ENCODE data around the gene CDCP2.

The CDCP2 gene

GRCh38 chr1:54171016-54171415 lies 18.2 kb upstream of the CDCP2 start:
- TF ChIP-seq POLR2AphosphoS5 (IDR thresholded peaks at IDR 0.05; ENCODE audit: low read depth) (no peak), CTCF (IDR thresholded peaks at IDR 0.05; ENCODE audit: insufficient read depth, low read length) (no peak), SPI1 (IDR thresholded peaks at IDR 0.05; ENCODE audit: borderline replicate concordance, low read depth) (no peak), GABPA (IDR thresholded peaks at IDR 0.05; ENCODE audit: low read depth) (no peak), REST (IDR thresholded peaks at IDR 0.05; ENCODE audit: insufficient replicate concordance, low read depth) (no peak)
- Histone ChIP-seq H3K27me3 (ENCODE audit: insufficient read depth, poor library complexity, severe bottlenecking) (no peaks in the 10 kb centered on the region), H3K27ac (replicated peaks) (no peak overlapping the region), H3K4me3 (replicated peaks; ENCODE audit: insufficient read depth, low read length) (no peak overlapping the region)
- no peak for DNase-seq (ENCODE audit: low read depth in 1 of 2, low spot score in 1 of 2)

GRCh38 chr1:54169068-54169467 lies 16.3 kb upstream of the CDCP2 start:
- Histone ChIP-seq H3K27ac (replicated peaks) (no peak overlapping the region), H3K4me3 (replicated peaks; ENCODE audit: insufficient read depth, low read length) (no peak overlapping the region), H3K27me3 (ENCODE audit: insufficient read depth, poor library complexity, severe bottlenecking) (no peaks in the 10 kb centered on the region)
- TF ChIP-seq GABPA (IDR thresholded peaks at IDR 0.05; ENCODE audit: low read depth): no peak
- TF ChIP-seq CTCF (IDR thresholded peaks at IDR 0.05; ENCODE audit: insufficient read depth, low read length): no peak
- no peak for TF ChIP-seq SPI1 (IDR thresholded peaks at IDR 0.05; ENCODE audit: borderline replicate concordance, low read depth)
- no peak for TF ChIP-seq POLR2AphosphoS5 (IDR thresholded peaks at IDR 0.05; ENCODE audit: low read depth)
- no peak for TF ChIP-seq REST (IDR thresholded peaks at IDR 0.05; ENCODE audit: insufficient replicate concordance, low read depth)
- no peak for DNase-seq (ENCODE audit: low read depth in 1 of 2, low spot score in 1 of 2)

GRCh38 chr1:54168206-54168965 lies 15.6 kb upstream of the CDCP2 start:
- DNase-seq (ENCODE audit: low read depth in 1 of 2, low spot score in 1 of 2): no peak
- TF ChIP-seq SPI1 (IDR thresholded peaks at IDR 0.05; ENCODE audit: borderline replicate concordance, low read depth) (no peak), CTCF (IDR thresholded peaks at IDR 0.05; ENCODE audit: insufficient read depth, low read length) (no peak), POLR2AphosphoS5 (IDR thresholded peaks at IDR 0.05; ENCODE audit: low read depth) (no peak)
- H3K27ac ChIP-seq (replicated peaks): no peak overlapping the region
- no peak overlapping the region for H3K4me3 ChIP-seq (replicated peaks; ENCODE audit: insufficient read depth, low read length)
- H3K27me3 ChIP-seq (ENCODE audit: insufficient read depth, poor library complexity, severe bottlenecking): no peaks in the 10 kb centered on the region
